T1000 (cell line): Measurements from ENCODE around the gene SPATA45.

Experiments used
- DNase-seq: peaks from one replicate; lab custom pipeline; 2025; ENCODE audit warnings: mixed read lengths; lab: John Stamatoyannopoulos, UW

The SPATA45 gene

DNA sequence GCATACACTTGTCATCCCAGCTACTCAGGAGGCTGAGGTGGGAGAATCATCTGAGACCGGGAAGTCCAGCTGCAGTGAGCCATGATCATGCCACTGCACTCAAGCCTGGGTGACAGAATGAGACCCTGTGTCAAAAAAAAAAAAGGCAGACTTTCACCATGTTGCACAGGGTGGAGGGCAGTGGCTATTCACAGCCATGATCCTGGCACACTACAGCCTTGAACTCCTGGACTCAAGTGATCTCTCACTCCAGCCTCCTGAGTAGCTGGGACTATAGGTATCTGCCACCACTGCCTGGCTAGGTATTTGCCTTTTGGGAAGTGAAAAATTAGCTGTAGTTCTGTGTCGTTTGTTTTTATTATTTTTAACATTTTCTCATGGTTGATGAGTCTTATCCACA, 19.1 kb downstream of the SPATA45 start:
- DNase-seq, result no peak

DNA sequence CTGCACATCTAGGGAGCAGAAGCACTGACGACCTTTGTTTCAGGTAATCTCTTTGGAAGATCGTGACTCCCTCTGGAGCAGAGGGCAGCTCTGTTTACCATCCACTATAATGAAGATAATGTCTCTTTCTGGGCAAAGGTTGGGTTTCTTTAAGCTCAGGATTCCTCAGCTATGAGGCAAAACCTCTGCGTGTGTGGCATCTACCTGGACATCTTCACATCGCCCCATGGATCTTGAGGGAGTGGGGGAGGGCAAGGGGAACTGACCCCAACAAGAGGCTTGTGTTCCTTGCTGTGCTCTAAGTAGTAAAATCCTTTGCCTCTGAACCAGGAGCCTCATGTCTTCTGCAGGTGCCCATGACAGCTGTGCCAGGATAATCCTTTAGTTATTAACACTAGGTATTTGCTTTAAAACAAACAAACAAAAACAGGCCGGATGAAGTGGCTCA, 19.6 kb downstream of the SPATA45 start:
- no peak for DNase-seq

DNA sequence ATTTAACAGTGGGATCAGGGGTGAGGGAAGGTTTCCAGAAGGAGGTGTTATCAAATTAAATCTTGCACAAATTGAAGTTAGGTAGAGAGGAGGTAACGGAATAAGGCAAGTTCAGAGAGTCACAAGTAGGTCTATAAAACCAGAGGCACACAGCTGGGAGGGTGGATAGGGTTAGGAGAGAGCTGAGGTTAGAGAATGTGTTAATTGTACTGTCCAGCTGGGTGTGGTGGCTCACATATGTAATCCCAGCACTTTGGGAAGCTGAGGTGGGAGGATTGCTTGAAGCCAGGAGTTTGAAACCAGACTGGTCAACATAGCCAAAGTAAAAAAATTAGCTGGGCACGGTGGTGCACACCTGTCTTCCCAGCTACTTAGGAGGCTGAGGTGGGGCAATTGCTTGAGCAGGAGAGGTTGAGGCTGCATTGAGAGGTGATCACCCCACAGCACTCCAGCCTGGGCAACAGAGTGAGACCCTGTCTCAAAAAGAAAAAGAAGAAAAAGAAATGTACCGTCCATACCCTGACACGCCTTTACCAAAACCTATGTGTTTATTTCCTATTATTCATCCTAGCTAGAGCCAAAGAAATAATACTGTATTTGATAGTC, 20.2 kb downstream of the SPATA45 start:
- no peak for DNase-seq

DNA sequence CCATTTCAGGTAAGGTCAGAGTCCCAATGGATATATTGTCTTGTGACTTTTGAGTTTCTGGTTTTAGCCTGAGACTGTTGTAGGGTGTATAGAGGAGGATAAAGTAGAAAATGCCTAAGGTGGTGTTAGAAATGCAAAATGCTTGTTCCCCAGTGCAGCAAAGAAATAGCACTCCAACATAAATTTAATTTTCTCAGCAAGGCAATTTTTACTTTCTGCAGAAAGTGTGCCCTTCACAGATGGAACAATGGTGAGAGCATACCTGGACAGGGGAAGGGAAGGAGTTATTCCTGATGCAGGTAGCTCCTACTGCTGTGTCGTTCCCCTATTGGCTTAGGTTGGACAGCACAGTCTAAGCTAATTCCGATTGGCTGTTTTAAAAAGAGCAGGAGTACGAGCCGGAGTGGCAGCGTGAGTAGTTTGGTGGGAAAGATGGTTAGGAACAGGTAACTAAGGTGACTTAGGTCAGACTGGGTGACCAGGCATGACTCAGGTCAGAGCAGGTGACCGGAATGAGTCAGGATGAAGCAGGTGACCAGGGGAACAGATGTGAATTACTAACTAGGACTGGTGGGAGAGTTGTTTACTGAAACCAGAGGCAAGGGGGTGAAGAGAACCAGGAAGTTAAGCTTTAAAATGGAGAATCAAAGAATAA, 21.5 kb downstream of the SPATA45 start:
- no peak for DNase-seq

DNA sequence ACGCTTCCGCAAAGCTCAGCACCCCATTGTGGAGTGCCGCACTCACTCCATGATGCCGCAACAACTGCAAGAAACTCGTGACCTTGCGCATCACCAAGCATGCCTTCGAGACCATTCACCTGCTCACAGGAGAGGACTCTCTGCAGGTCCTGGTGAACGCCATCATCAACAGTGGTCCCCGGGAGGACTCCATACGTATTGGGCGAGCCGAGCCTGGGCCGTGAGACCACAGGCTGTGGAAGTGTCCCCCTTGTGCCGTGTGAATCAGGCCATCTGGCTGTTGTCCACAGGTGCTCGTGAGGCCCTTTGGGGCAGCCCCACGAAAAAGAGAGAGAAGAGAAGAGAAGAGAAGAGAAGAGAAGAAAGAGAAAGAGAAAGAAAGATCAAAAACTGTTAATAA, 23.2 kb downstream of the SPATA45 start:
- DNase-seq, result no peak

DNA sequence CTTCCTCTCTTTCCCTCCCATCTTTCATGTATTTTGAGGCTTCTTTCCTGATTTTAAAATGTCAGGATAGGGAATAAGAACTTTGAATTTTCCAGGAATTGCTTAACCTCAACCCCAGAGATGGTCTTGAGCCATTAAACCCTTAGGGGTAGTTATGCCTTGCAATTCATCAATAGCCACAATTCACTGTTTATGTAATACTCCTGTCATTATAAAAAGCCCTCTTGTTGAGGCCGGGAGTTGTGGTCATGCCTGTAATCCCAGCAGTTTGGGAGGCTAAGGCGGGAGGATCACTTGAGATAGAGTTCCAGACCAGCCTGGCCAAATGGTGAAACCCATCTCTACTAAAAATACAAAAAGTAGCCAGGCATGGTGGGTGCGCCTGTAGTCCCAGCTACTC, 24.5 kb downstream of the SPATA45 start:
- DNase-seq, result no peak

DNA sequence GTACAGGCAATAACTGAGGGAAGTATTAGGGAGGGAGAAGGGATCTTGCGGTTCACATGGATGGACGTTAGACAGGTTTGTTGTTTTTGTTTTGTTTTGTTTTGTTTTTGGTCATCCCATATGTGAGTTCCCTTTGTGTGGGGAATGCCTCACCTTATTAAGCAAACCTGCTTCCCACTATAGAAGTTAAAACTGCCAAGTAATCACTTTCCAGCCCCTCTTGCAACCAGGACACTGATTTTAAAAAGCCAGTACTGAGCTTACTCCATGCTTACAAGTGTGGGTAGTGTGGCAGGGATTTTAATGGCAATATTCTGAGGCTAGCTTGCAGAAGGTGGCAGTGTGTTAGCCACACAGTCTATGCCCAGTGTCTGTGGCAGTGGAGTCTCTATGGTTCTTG, 26.5 kb downstream of the SPATA45 start:
- no peak for DNase-seq

DNA sequence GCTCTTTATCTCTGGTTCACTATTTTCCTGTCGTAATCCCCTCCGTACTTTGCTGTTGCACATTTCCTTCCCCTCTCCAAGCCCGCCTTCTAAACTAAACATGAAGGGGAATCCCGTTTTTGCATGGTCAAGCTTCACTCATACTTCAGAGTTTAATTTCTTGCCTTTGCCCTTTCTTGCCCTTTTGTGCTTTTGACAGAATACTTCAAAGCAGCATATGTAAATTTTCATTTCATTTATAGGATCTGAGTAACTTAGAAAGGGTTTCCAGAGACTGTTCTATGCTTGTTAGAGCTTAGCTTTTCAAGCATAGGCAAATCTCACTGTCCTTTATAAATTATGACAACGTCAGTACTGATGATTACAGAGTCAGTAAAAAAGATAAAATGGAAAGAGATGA, 27.7 kb downstream of the SPATA45 start:
- no peak for DNase-seq

DNA sequence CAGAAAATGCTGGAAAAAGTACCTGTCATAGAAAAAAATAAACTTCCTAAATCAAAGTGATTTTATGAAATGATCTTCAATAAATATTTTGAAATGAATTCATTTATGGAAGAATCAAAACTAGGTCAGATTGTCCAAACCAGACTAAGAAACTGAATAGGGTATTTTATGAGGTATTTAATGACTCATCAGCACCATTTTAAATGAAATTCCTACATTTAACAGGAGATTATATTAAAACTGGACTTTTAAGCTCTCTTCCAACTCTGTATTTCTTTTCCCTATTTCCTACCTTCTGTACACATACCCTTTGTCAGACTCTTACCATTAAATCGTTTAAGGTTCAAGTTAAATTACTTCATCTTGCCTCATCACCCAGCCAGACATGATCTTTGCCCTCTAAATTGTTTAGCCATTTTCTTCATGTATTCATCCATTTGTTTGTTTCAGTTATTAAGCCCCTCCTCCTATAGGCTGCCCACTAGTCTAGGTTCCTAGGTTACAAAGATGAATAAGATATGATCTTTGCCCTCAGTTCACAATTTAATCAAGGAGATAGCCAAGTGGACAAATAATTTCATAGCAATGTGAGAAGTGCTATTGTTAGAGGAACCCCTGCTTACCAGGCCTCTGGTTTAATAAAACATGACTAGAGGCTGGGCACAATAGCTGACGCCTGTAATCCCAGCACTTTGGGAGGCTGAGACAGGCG, 30.7 kb downstream of the SPATA45 start:
- DNase-seq, result no peak

DNA sequence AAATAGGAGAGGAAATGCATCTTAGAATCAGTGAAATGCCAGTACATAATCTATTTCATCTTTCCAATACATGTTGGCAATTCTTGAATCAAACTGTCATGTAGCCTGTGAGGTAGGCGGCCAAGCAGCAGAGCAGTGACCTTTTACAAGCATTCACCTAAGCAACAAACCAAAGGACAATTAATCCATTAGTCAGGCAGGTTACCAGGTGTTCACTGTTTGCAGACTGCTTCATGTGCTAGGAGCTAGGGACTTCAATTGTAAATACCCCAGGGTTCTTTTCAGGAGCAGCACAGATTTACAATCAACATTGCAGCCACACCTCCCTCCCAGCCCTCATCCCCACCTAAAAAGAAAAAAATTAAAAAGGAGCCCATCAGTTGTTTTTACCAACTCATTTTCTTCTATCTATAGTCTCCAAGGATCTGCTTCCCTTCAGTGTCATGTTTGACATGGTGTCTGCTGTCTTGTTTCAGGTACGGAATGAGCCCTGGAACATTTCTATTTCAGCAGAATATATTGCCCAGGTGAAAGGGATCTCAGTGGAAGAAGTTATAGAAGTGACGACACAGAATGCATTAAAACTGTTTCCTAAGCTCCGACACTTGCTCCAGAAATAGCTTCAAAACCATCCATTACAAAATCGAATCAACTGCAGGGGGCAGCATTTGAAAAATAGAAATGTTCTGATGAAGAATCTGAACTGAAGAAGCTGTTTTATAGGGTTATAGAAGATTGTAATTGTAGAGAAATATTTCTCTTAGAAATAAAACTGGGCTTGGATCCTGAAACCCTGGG, 32.7 kb downstream of the SPATA45 start:
- DNase-seq, result no peak

DNA sequence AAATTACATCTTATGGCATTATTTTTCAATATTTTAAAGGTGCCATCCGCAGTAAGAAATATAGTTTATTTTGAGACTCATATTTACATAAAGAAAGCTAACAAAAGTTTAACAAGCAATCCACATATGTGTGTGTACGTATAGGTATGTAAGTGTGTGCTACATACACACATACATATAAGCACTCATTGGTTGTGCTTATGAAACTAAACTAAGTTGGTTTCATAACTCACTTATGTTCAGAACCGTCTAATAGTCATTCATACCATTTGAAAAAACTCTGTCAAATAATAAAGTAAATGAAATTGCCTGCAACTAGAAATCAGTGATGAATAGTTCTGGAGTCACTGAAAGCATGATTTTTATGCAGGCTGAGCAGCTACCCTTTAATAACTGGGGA, 41.7 kb downstream of the SPATA45 start:
- no peak for DNase-seq

DNA sequence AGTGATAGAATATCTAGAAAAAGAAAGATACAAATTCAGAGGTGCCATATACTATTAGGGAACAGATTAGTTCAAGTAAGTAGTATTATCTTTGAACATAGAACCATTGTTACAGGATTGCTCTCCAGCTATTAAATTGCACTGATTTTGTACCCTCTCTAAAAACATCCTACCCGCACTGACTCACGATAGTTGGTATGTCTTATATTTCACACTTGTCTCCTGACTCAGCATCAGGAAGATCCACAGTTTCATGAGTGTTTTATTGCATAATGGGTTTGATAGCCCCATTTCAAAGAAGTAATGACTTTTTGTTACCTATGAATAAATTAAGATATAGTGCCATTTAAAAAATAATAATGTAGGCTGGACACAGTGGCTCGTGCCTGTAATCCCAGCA, 49.8 kb downstream of the SPATA45 start:
- no peak for DNase-seq

DNA sequence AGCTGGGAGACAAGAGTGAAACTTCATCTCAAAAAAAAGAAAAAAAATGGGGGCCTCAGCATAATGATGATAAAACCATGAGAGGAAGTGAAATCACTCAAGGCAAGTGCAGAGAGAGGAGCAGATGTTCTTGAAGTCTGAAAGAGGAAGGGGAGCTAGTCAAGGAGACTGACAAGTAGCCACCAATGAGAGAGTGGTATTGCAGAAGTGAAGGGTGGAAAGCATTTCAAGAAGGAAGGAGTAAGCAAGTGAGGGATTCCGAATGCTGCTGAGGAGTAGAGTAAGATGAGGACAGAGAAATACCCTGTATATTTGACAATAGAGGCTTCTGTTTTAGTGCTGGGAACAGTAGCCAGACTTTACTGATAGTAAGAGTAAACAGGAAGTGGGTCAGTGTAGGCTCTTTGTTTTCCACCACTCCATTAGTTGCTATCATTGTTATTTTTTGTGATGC, 52.9 kb downstream of the SPATA45 start:
- no peak for DNase-seq

DNA sequence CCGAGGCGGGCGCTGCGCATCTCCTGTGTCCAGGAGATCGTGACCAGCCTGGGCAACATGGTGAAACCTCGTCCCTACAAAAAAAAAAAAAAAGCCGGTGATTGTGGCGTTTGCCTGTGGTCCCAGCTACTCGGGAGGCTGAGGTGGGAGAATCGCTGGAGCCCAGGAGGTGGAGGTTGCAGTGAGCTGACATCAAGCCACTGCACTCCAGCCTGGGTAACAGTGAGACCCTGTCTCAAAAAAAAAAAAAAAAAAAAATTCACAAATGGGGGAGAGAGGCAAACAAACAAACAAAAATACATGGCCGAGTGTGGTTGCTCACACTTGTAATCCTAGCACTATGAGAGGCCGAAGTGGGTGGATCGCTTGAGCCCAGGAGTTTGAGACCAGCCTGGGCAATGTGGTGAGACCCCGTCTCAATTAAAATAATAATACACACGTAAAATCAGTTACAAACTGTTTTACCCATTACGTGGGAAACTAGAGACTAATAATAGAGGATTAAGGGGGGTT, 55.0 kb downstream of the SPATA45 start:
- DNase-seq, result no peak

DNA sequence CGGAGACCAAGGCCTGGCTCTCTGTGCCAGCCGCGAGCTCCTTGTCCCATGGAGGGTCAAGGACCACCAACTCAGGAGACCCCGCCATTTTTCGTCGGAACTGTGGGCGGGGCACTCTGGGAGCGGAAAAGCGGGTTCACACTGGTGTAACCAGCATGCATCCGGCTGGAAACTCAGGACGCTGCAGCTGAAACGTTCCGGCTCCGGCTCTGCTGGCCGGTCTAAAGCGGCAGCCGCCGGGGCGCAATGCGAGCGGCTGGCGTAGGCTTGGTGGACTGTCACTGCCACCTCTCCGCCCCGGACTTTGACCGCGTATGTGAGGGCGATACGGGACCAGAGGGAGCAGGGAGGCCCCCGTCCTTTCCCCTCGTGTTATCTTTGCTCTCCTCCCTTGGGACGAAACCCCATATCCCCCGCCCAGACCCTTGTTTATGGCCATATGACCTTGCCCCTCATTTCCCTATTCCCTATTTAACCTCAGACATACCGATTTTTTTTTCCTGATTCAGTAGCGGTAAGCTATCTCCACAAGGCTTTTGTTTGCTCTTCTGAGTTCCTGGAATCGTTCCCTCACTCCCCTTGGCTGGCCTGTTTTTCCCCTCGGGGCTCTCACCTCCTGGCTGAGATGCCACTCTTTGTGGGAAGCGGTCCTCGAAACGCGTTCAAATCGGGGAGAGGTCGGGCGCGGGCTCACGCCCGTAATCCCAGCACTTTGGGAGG, 55.6 kb downstream of the SPATA45 start, which contains the start of the genes NSL1 and TATDN3:
NSL1 (minus strand) TSS at position 102 of the 720 bp plus-strand sequence; CDS start at position 88, 14 bp downstream.
TATDN3 (plus strand) TSS at position 219 of the 720 bp plus-strand sequence; CDS start at position 247, 28 bp downstream.
- DNase-seq, result peak; percentile 92

DNA sequence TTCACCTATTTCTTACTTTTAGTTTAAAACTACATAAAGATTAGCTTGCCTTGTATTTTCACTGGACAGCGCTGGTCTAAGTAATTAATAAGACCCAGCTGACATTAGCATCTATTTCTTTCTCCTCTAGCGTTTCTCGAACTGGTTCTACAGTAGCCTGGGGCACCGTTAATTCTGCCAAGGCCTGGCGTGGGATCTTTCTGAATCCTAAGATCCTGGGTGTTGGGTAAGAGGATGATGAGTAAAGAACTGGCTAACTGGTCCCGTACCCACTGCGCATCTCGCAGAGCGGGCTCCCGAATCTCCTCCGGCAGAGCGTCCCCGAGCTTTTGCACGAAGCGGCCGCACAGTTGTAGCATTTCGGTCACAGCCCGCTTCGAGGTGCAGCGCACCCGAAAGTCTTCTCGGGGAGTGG, 56.2 kb downstream of the SPATA45 start:
- no peak for DNase-seq

DNA sequence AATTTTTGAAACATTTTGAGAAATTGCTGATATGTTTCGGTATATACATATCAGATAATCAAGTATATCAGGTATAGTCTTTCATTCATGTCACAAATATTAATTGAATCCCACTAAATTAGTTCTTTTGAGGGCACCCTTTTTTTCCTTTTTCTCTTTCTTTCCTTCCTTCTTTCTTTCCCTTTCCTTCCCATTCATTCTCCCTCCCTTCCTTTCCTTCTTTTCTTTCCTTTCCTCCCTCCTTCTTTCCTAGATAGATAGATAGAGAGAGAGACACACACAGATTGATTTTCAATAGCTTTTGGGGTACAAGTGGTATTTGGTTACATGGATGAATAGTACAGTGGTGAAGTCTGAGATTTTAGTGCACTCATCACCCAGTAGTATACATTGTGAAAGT, 61.6 kb downstream of the SPATA45 start:
- no peak for DNase-seq

DNA sequence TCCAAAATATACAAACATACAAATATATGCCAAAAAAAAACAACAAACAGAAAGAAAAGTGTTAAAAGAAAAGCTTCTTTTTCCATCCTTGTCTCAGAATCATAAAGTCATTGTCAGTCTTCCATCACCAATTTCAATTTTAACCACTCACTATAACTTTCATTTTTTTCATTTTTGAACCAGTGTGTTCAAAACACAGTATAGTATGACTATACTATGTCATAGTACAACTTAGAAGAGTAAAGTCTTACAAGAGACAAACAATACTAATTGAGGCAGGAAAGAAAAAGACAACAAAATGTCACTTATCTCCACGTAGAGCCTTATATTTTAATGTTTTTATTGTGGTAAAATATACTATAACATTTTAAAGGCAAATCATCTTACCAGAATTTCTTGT, 63.5 kb downstream of the SPATA45 start:
- DNase-seq, result no peak

DNA sequence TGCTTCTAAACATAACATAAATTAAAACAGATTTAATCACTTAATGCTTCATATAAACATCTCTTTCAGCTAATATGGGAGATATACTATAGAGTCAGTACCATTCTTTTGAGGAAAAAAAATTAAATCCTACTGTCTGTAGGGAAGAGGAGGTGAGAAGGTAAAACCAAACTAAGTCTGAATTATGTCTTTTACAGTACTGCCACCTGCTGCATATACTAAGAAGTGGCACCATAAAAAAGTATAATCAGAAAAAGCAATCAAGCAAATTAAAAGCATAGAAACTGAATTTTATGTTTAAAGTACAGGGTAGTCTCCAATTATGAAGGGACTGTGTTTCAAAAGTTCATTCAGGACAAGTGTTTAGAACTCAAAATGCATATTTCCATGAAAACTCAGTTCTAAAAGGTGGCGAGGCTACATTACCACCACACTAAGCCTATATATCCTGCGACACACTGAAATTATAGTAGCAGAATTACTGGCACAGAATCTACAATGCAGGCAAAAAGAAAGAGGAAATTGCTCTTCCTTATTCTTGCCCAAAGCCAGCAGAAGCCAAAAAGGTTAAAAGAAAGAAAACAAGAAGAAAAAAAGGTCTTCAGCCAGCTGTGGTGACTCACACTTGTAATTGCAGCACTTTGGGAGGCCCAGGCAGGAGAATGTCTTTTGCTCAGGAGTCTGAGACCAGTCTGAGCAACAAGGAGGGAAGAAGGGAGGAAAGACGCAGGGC, 64.9 kb downstream of the SPATA45 start:
- no peak for DNase-seq

DNA sequence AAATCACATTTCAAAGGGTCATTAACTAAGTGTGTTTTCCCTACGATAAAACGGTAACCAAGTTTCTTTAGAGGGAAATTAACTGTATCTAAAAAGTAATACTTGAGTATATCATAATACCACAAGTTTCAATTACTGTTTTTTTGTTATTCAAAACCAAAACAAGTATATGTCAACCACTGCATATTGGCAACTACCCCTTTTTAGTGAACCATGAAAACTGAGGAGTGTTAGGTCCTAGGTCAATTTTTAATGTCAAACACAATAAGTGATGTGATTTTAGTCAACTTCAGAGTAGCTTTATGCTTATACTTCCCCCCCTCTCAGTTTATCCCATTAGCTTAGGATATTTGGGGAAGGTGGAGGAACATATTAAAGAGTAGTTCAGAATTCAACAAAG, 66.2 kb downstream of the SPATA45 start:
- no peak for DNase-seq

DNA sequence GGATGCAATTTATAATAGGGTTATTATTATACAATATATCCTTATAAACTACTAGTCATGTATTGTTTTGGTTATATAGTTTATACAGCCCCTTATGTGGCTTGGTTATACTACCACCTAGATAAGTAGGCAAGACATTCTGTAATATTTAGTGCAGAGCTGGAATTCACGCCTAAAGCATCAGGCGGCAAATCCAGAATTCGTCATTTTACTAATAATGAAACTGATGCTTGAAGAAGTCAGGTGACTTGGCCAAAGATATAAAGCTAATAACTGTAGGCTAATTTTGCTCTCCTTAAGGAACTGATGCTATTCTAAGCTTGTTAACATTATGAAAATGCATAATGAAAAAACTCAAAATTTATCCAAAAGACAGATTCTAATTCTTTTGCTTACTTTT, 66.7 kb downstream of the SPATA45 start:
- no peak for DNase-seq
